ENCODE data around the gene ZPBP2.

GRCh38 chr17:39925282-39926134 lies 57.5 kb downstream of the ZPBP2 start:
- no peak for TF ChIP-seq CTCF (IDR thresholded peaks at IDR 0.05; ENCODE audit: low read depth, low read length, poor library complexity, severe bottlenecking)
- no peak for TF ChIP-seq EZH2phosphoT487 (IDR thresholded peaks at IDR 0.05; ENCODE audit: borderline replicate concordance, low read length)

All from DOHH2 (cell line).